GM12892 (cell line): Measurements from ENCODE around the gene MYG1.

Source experiments
- DNase-seq: peaks from one replicate; pipeline ENCODE4 v3.0.0; 2011; ENCODE audit not compliant: insufficient read length
- FAIRE-seq: peaks from 2 replicates; lab custom pipeline; 2011; peaks lifted over from hg19 to GRCh38; lab: Jason Lieb, UNC
- POLR2A ChIP-seq: IDR thresholded peaks from 2 replicates; pipeline ENCODE4 v1.6.1; 2011; ENCODE audit warnings: low read depth, low read length, control low read depth
- POLR2AphosphoS5 ChIP-seq: IDR thresholded peaks from 2 replicates; pipeline ENCODE4 v1.6.1; 2011; ENCODE audit warnings: low read depth, low read length, control low read depth
- TAF1 ChIP-seq: IDR thresholded peaks from 2 replicates; pipeline ENCODE4 v1.6.1; 2011; ENCODE audit warnings: low read depth, mild to moderate bottlenecking, control low read depth, low read length, borderline replicate concordance

Gene MYG1

DNA sequence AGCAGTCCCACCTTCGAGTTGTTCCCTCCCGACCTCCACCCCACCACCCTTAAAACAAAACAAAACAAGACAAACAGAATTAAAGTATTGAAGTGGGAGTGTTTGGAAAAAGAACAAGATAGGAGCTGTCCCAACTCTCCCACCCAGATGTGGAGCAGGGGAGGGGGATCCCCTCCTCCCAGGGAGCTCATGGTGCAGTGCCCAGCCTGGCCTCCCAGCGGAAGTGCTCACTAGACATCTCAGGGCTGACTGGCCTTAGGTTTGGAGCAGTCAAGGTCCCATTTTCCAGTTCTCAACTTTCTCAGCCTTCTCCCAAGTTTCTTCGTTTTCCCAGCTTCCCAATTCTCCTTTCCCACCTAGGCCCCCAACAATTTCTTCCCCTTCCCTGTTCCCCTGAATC is 33.8 kb downstream of the MYG1 start:
- DNase-seq (no peak), FAIRE-seq (no peak)
- no peak for TF ChIP-seq POLR2AphosphoS5
- no peak for TF ChIP-seq POLR2A
- no peak for TF ChIP-seq TAF1

DNA sequence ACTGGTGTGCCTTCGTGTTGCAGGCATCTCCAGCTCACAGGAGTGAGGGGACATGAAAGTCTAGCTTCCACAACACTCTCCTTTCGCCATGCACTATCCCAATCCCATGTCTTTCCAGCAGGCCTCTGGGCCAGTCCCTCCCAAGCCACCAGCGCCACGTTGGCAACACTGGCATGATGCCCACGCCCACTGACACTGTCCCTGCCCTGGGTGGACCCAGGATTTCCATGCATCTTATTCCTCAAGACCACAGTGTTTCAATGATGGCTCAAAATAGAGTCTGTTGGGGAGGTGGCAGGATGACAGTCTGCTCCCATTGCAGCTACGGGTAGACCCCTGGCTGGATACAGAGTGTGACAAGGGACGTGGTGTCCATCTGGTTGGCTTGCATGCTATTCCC is 34.4 kb downstream of the MYG1 start:
- FAIRE-seq (no peak), DNase-seq (no peak)
- no peak for TF ChIP-seq POLR2A

DNA sequence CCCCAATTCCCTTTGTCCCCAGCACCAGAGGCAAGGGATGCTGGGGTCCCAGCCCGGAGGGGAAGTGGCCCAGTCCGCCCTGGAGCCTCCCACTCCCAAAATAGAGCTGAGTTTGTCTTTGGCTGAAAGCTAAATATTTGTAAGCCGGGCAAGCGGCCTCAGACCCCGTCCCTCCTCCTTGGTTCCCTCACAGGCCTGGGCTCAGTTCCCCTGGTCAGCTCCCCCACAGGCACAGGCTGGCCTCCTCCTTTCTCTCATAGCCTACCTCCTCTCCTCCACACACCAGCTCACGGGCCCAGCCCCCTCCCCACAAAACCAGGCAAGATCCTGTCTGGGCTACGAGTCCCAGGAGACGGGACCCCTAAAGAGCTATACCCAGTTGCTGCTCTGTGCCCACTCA is 35.3 kb downstream of the MYG1 start:
- DNase-seq (no peak), FAIRE-seq (no peak)
- TF ChIP-seq TAF1 = no peak
- TF ChIP-seq POLR2A = no peak
- no peak for TF ChIP-seq POLR2AphosphoS5

DNA sequence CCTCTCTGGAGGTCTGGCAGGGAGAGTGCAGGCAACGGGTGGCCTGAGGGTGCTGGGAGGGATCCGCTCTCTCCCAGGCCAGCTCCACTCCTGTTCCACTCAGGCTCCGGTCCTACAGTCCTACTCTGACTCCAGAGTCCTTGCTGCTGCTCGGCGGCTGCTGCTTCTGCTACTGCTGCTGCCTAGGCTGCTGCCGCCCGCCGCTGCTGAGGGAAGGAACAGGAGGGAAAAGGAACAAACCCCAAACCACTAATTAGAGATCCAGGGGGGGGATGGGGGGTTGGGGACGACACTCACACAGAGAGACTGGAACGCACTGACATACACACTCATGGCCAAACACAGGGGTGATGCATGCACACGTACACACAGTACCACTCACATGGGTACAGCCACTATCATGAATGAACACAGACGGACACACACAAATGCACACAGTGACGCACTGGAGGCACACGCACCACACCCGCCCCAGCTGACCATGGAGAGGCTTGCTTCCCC is 36.7 kb downstream of the MYG1 start, which contains the start of gene SP7:
Gene SP7, minus strand, starts transcription at position 174 of the 501 bp plus-strand sequence. CDS start 708 bp downstream, outside the sequence.
- TF ChIP-seq TAF1 (no peak), POLR2A (no peak), POLR2AphosphoS5 (no peak)
- DNase-seq = no peak
- no peak for FAIRE-seq

DNA sequence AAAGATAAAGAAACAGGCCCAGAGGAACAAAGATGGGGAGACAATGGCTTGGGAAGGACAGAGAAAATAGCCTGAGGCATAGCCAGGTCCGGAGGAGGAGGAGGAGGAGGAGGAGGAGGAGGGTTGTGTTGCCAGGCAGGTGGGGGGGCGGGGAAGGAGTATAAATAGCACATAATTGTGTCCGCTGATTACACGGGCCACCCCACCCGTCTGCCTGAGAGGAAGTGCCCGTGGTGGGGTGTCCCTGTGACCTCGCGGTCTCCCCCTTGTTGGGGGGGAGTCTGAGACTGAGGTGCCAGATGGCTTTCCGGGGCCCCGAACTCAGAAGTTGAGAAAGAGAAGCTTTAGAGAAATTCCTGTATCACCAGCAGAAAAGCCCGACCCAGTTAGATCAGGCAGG is 38.5 kb downstream of the MYG1 start:
- FAIRE-seq = no peak
- TF ChIP-seq POLR2A (no peak), POLR2AphosphoS5 (no peak), TAF1 (no peak)
- DNase-seq = no peak

DNA sequence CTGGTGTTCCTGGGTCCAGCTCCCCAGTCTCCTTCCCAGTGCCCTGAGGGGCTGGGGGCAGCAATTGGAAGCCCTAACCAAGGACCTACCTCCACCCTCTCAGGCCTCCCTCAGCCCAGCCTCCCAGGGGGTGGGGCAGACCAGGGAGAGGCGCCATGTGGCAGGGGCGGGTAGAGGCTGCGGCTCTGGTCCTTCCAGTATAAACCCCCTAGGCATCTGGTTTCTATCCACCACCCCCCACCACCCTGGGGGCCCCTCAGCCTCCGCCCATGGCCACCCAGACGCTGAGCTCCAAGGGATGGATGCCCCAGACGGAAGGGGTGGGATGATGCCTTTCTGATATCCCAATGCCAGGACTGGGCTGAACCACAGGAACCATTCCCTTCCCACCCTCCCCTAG is 39.4 kb downstream of the MYG1 start:
- FAIRE-seq (no peak), DNase-seq (no peak)
- TF ChIP-seq POLR2AphosphoS5 (no peak), TAF1 (no peak), POLR2A (no peak)

DNA sequence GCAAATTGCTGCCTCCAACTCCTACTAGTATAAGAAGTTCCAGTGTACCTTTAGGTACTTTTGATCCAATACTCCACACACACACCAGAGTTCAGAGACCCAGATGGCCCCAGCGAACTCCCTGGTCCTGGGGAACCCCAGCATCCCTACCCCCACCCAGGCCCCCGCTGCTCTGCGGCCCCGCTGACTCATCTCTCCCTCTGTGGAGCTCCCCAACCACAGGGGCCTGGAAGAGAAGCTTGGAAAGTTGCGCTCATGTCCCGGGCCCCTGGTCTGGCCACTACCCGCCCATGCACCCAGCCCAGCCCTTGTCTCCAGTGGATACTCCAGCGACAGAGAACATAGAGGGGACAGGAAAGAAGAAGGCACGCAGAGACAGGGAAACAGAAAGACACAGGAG is 40.9 kb downstream of the MYG1 start:
- DNase-seq (no peak), FAIRE-seq (no peak)
- TF ChIP-seq POLR2A = no peak
- no peak for TF ChIP-seq POLR2AphosphoS5
- no peak for TF ChIP-seq TAF1

DNA sequence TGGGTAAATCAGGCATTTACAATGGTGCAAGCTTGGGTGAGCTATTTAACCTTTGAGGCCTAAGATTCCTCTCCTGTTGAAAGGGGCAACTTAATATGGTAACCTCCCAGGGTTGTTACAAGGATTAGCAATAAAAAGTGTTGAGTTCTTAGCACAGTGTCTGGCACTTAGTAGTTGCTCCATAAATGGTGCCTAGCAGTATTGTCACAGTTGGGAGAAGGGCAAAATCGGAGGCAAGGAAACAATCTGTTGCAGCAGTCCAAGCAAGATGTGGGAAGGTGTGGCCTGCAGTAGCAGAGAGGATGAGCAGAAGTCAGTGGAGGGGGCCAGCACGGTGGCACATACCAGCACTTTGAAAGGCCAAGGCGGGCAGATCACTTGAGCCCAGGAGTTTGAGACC is 44.0 kb downstream of the MYG1 start:
- FAIRE-seq (no peak), DNase-seq (no peak)
- TF ChIP-seq POLR2AphosphoS5 (no peak), TAF1 (no peak), POLR2A (no peak)

DNA sequence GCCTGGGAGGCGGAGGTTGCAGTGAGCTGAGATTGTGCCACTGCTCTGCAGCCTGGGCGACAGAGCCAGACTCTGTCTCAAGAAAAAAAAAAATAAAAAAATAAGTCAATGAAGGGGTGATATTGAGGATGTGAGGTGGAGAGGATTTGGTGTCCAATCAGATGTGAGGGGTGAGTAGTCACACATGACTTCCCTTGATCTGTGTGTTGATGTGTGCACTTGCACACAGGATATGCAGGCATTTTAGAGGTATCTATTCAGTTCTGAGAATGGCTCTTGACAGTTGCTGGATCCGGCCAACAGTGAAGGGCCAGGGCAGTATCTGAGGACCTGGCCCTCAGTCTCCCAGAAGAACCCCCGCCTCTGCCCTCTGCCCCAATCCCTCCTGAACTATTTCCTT is 44.5 kb downstream of the MYG1 start:
- TF ChIP-seq TAF1 = no peak
- no peak for TF ChIP-seq POLR2A
- TF ChIP-seq POLR2AphosphoS5 = no peak
- FAIRE-seq (no peak), DNase-seq (no peak)

DNA sequence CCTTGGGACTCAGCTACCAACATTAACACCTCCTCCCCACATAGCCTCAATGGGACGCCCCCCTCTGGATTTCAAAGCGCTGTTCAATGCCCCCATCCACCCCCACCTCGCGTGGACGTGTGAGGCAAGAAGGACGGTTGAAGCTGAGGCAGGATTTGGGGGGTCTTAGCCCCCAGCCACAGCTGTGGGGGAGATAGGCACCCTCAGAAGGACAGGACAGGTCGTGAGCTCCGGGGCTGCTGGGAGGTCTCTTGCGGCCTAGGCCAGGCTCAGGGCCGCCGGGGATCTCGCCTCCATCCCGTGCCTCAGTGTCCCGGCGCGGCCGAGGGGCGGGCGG is 45.0 kb downstream of the MYG1 start:
- no peak for FAIRE-seq
- DNase-seq = no peak
- TF ChIP-seq TAF1 = no peak
- TF ChIP-seq POLR2A = no peak
- no peak for TF ChIP-seq POLR2AphosphoS5

DNA sequence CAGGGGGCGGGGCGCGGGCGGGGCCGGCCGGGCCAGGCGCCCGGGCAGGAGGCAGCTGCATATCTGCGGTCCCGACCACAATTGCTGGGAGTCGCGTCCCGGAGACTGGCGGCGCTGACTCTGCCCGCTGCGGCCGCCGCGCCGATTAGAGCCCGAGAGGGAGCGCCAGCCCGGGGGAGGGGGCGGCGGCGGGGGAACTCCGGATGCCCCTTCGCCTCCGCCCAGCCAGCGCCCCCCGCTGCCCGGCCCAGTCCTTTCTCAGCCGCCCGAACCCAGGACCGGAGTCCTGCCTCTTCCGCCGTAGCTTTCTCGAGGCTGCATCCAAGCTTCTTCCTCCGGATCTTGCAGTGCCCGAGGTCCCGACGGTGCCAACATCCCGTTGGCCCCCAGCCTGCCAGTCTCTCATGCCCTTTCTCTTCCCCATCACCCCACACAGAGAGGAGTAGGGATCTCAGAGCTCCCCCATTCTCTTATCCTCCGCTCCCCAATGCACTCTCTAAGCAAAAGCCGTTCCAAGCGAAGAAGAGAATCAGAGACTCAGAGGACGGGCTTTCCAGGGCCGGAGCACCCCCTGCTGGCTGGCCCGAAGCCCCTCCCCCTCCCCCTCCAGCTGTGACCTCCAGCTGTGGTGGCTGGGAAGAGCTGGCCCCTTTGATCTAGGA is 45.5 kb downstream of the MYG1 start:
- TF ChIP-seq POLR2A = no peak
- no peak for TF ChIP-seq POLR2AphosphoS5
- no peak for TF ChIP-seq TAF1
- FAIRE-seq (no peak), DNase-seq (peak; percentile 63)

DNA sequence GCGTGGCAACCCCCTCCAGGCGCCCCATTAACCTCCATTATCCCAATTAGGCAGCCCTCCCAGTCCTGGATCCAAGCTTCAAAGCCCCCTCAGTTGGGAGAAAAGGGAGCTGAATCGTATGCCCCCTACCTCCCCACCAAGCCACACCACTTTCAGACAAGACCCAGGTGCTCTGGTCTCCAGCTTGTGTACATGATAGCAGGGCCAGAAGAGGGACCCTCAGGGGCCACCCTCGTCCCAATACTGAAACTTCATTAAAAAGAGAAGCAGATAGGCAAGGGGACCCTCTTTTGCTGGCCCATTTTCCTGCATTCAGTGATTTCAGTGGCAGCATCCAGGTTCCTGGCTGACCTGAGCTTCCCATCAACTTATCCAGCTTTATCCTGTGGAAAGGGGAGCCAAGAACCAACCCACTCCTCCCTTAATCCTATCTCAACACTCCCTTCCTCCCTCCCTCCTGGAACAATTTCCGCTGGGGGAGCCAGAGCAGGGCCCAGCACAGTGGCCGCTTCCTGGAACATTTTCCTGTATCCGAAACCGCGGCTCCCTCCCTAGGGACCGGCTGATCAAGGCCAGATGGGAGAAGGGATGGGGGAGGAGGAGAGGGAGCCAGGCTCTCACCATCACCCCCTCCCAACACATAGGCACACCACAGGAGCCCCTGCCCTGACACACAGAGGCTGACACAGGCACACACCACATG is 46.1 kb downstream of the MYG1 start:
- DNase-seq (no peak), FAIRE-seq (no peak)

More for the DNA sequence above, 46.1 kb downstream of the MYG1 start:
- no peak for TF ChIP-seq TAF1
- no peak for TF ChIP-seq POLR2AphosphoS5
- TF ChIP-seq POLR2A = no peak
